Parathyroid adenoma (tissue), 2 donors: ENCODE measurements around the gene MAGI2.

ENCODE experiments used
- H2AFZ ChIP-seq: fragments of 300-600 bp; sonication (generic); one replicate; pipeline ENCODE4 v1.7.0; 2017; ENCODE audit warnings: antibody characterized with exemption, mild to moderate bottlenecking
- H3K27ac ChIP-seq: fragments of 300-600 bp; sonication (generic); one replicate; pipeline ENCODE4 v1.7.0; 2017
- H3K27me3 ChIP-seq: fragments of 300-600 bp; sonication (generic); one replicate; pipeline ENCODE4 v1.7.0; 2017; ENCODE audit warnings: low read length; ENCODE audit not compliant: control insufficient read depth, insufficient read depth
- H3K36me3 ChIP-seq: fragments of 300-600 bp; sonication (generic); one replicate; pipeline ENCODE4 v1.7.0; 2017; ENCODE audit warnings: low read length; ENCODE audit not compliant: control insufficient read depth, insufficient read depth
- H3K4me1 ChIP-seq: fragments of 300-600 bp; sonication (generic); one replicate; pipeline ENCODE4 v1.7.0; 2017; ENCODE audit warnings: control low read depth
- H3K4me2 ChIP-seq: fragments of 300-600 bp; sonication (generic); one replicate; pipeline ENCODE4 v1.7.0; 2017; ENCODE audit warnings: low read length
- H3K4me3 ChIP-seq: fragments of 300-600 bp; sonication (generic); one replicate; pipeline ENCODE4 v1.7.0; 2017; ENCODE audit warnings: low read depth, low read length
- H3K79me2 ChIP-seq: fragments of 300-600 bp; sonication (generic); one replicate; pipeline ENCODE4 v1.7.0; 2017; ENCODE audit warnings: control low read depth
- H3K9ac ChIP-seq: fragments of 300-600 bp; sonication (generic); one replicate; pipeline ENCODE4 v1.7.0; 2017; ENCODE audit warnings: mild to moderate bottlenecking
- H3K9me3 ChIP-seq: fragments of 300-600 bp; sonication (generic); one replicate; pipeline ENCODE4 v1.7.0; 2017; ENCODE audit warnings: low read length; ENCODE audit not compliant: control insufficient read depth
- CTCF ChIP-seq: fragments of 300-600 bp; sonication (generic); IDR thresholded peaks from one replicate; pipeline ENCODE4 v1.7.0; 2017; ENCODE audit warnings: antibody characterized with exemption, mild to moderate bottlenecking
- donor health status: primary hyperparathyroidism.

The MAGI2 gene

GRCh38 chr7:78703391-78703790 is 750.1 kb downstream of the MAGI2 start:
- Histone ChIP-seq H3K9me3 (no peaks in the 10 kb centered on the region), H3K27me3 (no peaks in the 10 kb centered on the region), H3K79me2 (no peaks in the 10 kb centered on the region), H3K4me2 (no peak overlapping the region), H3K27ac (no peak overlapping the region), H3K4me3 (no peak overlapping the region), H3K36me3 (no peaks in the 10 kb centered on the region), H2AFZ (no peak overlapping the region), H3K9ac (no peak overlapping the region), H3K4me1 (no peaks in the 10 kb centered on the region)
- no peak for TF ChIP-seq CTCF

GRCh38 chr7:78702770-78703169 is 750.7 kb downstream of the MAGI2 start:
- Histone ChIP-seq H3K9ac (no peak overlapping the region), H3K4me1 (no peaks in the 10 kb centered on the region), H3K9me3 (no peaks in the 10 kb centered on the region), H3K27me3 (no peaks in the 10 kb centered on the region), H3K79me2 (no peaks in the 10 kb centered on the region), H3K4me2 (no peak overlapping the region), H3K4me3 (no peak overlapping the region), H3K36me3 (no peaks in the 10 kb centered on the region), H3K27ac (no peak overlapping the region), H2AFZ (no peak overlapping the region)
- no peak for TF ChIP-seq CTCF

GRCh38 chr7:78695826-78696225 is 757.6 kb downstream of the MAGI2 start:
- no peak overlapping the region for H3K27ac ChIP-seq

DNA sequence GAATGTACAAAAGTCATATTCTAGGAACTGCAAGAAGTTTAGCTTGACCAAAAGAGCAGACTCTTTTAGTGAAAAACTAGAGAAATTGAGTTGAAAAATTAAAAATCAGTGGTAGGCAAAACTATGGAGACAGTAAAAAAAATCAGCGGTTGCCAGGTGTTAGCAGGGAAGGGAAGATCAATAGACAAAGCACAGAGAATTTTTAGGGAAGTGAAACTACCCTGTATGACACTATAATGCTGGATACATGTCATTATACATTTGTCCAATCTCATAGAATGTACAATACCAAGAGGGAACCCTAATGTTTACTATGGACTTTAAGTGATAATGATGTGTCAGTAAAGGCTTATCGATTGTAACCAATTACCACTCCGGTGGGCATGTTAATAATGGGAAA is 761.9 kb downstream of the MAGI2 start:
- no peaks in the 10 kb centered on the region for H3K36me3 ChIP-seq
- no peak for TF ChIP-seq CTCF
- no peaks in the 10 kb centered on the region for H3K9me3 ChIP-seq
- H3K27me3 ChIP-seq: no peaks in the 10 kb centered on the region
- H3K27ac ChIP-seq: no peak overlapping the region
- H2AFZ ChIP-seq: no peak overlapping the region
- no peaks in the 10 kb centered on the region for H3K4me1 ChIP-seq
- no peaks in the 10 kb centered on the region for H3K79me2 ChIP-seq
- no peak overlapping the region for H3K4me2 ChIP-seq
- no peak overlapping the region for H3K9ac ChIP-seq
- H3K4me3 ChIP-seq: no peak overlapping the region

More at GRCh38 chr7:78695826-78696225, 757.6 kb downstream of the MAGI2 start:
- no peak overlapping the region for H3K4me3 ChIP-seq
- no peaks in the 10 kb centered on the region for H3K79me2 ChIP-seq
- no peaks in the 10 kb centered on the region for H3K27me3 ChIP-seq
- H3K4me2 ChIP-seq: no peak overlapping the region
- H3K36me3 ChIP-seq: no peaks in the 10 kb centered on the region
- H3K4me1 ChIP-seq: no peaks in the 10 kb centered on the region
- H3K9ac ChIP-seq: no peak overlapping the region
- H2AFZ ChIP-seq: no peak overlapping the region
- no peaks in the 10 kb centered on the region for H3K9me3 ChIP-seq
- no peak for TF ChIP-seq CTCF

GRCh38 chr7:78690174-78690573 is 763.3 kb downstream of the MAGI2 start:
- H3K9me3 ChIP-seq: no peaks in the 10 kb centered on the region
- H3K79me2 ChIP-seq: no peaks in the 10 kb centered on the region
- no peak for TF ChIP-seq CTCF
- H3K36me3 ChIP-seq: no peaks in the 10 kb centered on the region
- no peak overlapping the region for H3K27ac ChIP-seq
- H3K4me2 ChIP-seq: no peak overlapping the region
- no peak overlapping the region for H2AFZ ChIP-seq
- no peak overlapping the region for H3K4me3 ChIP-seq
- H3K4me1 ChIP-seq: no peaks in the 10 kb centered on the region
- H3K9ac ChIP-seq: no peak overlapping the region
- no peaks in the 10 kb centered on the region for H3K27me3 ChIP-seq
